GM20431 (cell line): ENCODE measurements around the gene BCR.
"Not testable (repeated sequence)": the region's sequence is repeated elsewhere in the genome, so short reads cannot be mapped to it uniquely, and the experiment has no call there.

Experiments used
- in situ Hi-C: fragments of 300-500 bp; cut with MseI, MboI; formaldehyde crosslinking; loops from one replicate; pipeline ENCODE4 v1.15.0; 2020; ENCODE audit warnings: low sequenced_read_pairs; ENCODE audit not compliant: unreplicated experiment

BCR gene

GRCh38 chr22:23292453-23293350 lies 112.4 kb downstream of the BCR start:
- in situ Hi-C loops = no loop called here

GRCh38 chr22:23293720-23294119 lies 113.4 kb downstream of the BCR start:
- in situ Hi-C loops = no loop called here

- in situ Hi-C loops = no loop called here
Measured at GRCh38 chr22:23294221-23294620, 113.9 kb downstream of the BCR start.

GRCh38 chr22:23300476-23300875 lies 120.2 kb downstream of the BCR start:
- in situ Hi-C loops = no loop called here

GRCh38 chr22:23301591-23301990 lies 121.3 kb downstream of the BCR start:
- in situ Hi-C loops = no loop called here

- in situ Hi-C loops = no loop called here
Measured at GRCh38 chr22:23302171-23303002, 122.1 kb downstream of the BCR start.

- in situ Hi-C loops = no loop called here
Measured at GRCh38 chr22:23305321-23305910, 125.1 kb downstream of the BCR start.

GRCh38 chr22:23305922-23306374 lies 125.6 kb downstream of the BCR start:
- in situ Hi-C loops = no loop called here

- in situ Hi-C loops = no loop called here
Measured at GRCh38 chr22:23306438-23306921, 126.2 kb downstream of the BCR start.

- in situ Hi-C loops = no loop called here
Measured at GRCh38 chr22:23306926-23307325, 126.6 kb downstream of the BCR start.

GRCh38 chr22:23307511-23307910 lies 127.2 kb downstream of the BCR start:
- in situ Hi-C loops = not testable (repeated sequence)

- in situ Hi-C loops = not testable (repeated sequence)
Measured at GRCh38 chr22:23309261-23309660, 129.0 kb downstream of the BCR start.

GRCh38 chr22:23310443-23311097 lies 130.3 kb downstream of the BCR start:
- in situ Hi-C loops = not testable (repeated sequence)

- in situ Hi-C loops = not testable (repeated sequence)
Measured at GRCh38 chr22:23311635-23312420, 131.5 kb downstream of the BCR start.

GRCh38 chr22:23313791-23314567 lies 133.7 kb downstream of the BCR start:
- in situ Hi-C loops = no loop called here

- in situ Hi-C loops = no loop called here
Measured at GRCh38 chr22:23315341-23315917, 135.1 kb downstream of the BCR start.

GRCh38 chr22:23316596-23316995 lies 136.3 kb downstream of the BCR start:
- in situ Hi-C loops = not testable (repeated sequence)

- in situ Hi-C loops = not testable (repeated sequence)
Measured at GRCh38 chr22:23318316-23318715, 138.0 kb downstream of the BCR start.
